ENCODE measurements around the gene ELOA2.

The ELOA2 gene

GRCh38 chr18:47035156-47035671 is at the start of gene ELOA2:
TSS of gene ELOA2 (minus strand) at chr18:47035621. CDS start at chr18:47035264, 357 bp downstream.
- Histone ChIP-seq H3K27me3 (ENCODE audit: control insufficient read depth, insufficient read depth, low read length) (no peaks in the 10 kb centered on the region), H3K79me2 (no peaks in the 10 kb centered on the region), H2AFZ (no peak within 1 kb of the TSS), H3K36me3 (ENCODE audit: control insufficient read depth, insufficient read depth, low read length) (no peaks in the 10 kb centered on the region), H3K9ac (no peak within 1 kb of the TSS), H3K27ac (no peak within 1 kb of the TSS), H3K4me1 (no peaks in the 10 kb centered on the region), H3K9me3 (ENCODE audit: control insufficient read depth, low read length) (no peaks in the 10 kb centered on the region), H3K4me3 (ENCODE audit: low read depth, low read length) (no peak within 1 kb of the TSS), H3K4me2 (ENCODE audit: low read length) (no peak within 1 kb of the TSS)
- TF ChIP-seq CTCF (IDR thresholded peaks at IDR 0.05), result no peak

GRCh38 chr18:47081578-47081977 is 46.2 kb upstream of the ELOA2 start:
- no peak for TF ChIP-seq CTCF (IDR thresholded peaks at IDR 0.05)
- H3K4me3 ChIP-seq (ENCODE audit: low read depth, low read length), result no peak overlapping the region
- H3K79me2 ChIP-seq, result no peaks in the 10 kb centered on the region
- H2AFZ ChIP-seq, result no peak overlapping the region
- H3K27ac ChIP-seq, result no peak overlapping the region
- no peaks in the 10 kb centered on the region for H3K36me3 ChIP-seq (ENCODE audit: control insufficient read depth, insufficient read depth, low read length)
- H3K4me2 ChIP-seq (ENCODE audit: low read length), result no peak overlapping the region
- H3K9me3 ChIP-seq (ENCODE audit: control insufficient read depth, low read length), result no peaks in the 10 kb centered on the region
- H3K27me3 ChIP-seq (ENCODE audit: control insufficient read depth, insufficient read depth, low read length), result no peaks in the 10 kb centered on the region
- H3K4me1 ChIP-seq, result no peaks in the 10 kb centered on the region
- H3K9ac ChIP-seq, result no peak overlapping the region

- no peak overlapping the region for H3K9ac ChIP-seq
- H3K9me3 ChIP-seq (ENCODE audit: control insufficient read depth, low read length), result no peaks in the 10 kb centered on the region
- no peaks in the 10 kb centered on the region for H3K4me1 ChIP-seq
- no peak overlapping the region for H3K4me2 ChIP-seq (ENCODE audit: low read length)
- no peak overlapping the region for H3K27ac ChIP-seq
- H3K79me2 ChIP-seq, result no peaks in the 10 kb centered on the region
- no peaks in the 10 kb centered on the region for H3K27me3 ChIP-seq (ENCODE audit: control insufficient read depth, insufficient read depth, low read length)
- no peaks in the 10 kb centered on the region for H3K36me3 ChIP-seq (ENCODE audit: control insufficient read depth, insufficient read depth, low read length)
- no peak for TF ChIP-seq CTCF (IDR thresholded peaks at IDR 0.05)
- H2AFZ ChIP-seq, result no peak overlapping the region
- no peak overlapping the region for H3K4me3 ChIP-seq (ENCODE audit: low read depth, low read length)
These were observed 45.5 kb upstream of the ELOA2 start for GRCh38 chr18:47080872-47081271.

GRCh38 chr18:47077111-47077510 is 41.7 kb upstream of the ELOA2 start:
- Histone ChIP-seq H3K9ac (no peak overlapping the region), H2AFZ (no peak overlapping the region), H3K79me2 (no peaks in the 10 kb centered on the region), H3K9me3 (ENCODE audit: control insufficient read depth, low read length) (no peaks in the 10 kb centered on the region), H3K4me2 (ENCODE audit: low read length) (no peak overlapping the region), H3K27me3 (ENCODE audit: control insufficient read depth, insufficient read depth, low read length) (no peaks in the 10 kb centered on the region), H3K36me3 (ENCODE audit: control insufficient read depth, insufficient read depth, low read length) (no peaks in the 10 kb centered on the region), H3K27ac (no peak overlapping the region), H3K4me3 (ENCODE audit: low read depth, low read length) (no peak overlapping the region), H3K4me1 (no peaks in the 10 kb centered on the region)
- no peak for TF ChIP-seq CTCF (IDR thresholded peaks at IDR 0.05)

- H3K4me1 ChIP-seq, result no peaks in the 10 kb centered on the region
- H3K9me3 ChIP-seq (ENCODE audit: control insufficient read depth, low read length), result no peaks in the 10 kb centered on the region
- H3K4me3 ChIP-seq (ENCODE audit: low read depth, low read length), result no peak overlapping the region
- no peak for TF ChIP-seq CTCF (IDR thresholded peaks at IDR 0.05)
- H3K9ac ChIP-seq, result no peak overlapping the region
- no peaks in the 10 kb centered on the region for H3K36me3 ChIP-seq (ENCODE audit: control insufficient read depth, insufficient read depth, low read length)
- H3K4me2 ChIP-seq (ENCODE audit: low read length), result no peak overlapping the region
- H3K27ac ChIP-seq, result no peak overlapping the region
- no peaks in the 10 kb centered on the region for H3K27me3 ChIP-seq (ENCODE audit: control insufficient read depth, insufficient read depth, low read length)
- H2AFZ ChIP-seq, result no peak overlapping the region
- no peaks in the 10 kb centered on the region for H3K79me2 ChIP-seq
These were observed 39.9 kb upstream of the ELOA2 start for GRCh38 chr18:47075098-47075883.
